WTC11 (cell line): ENCODE data around the gene KLHL22.

Source experiments
- AFF4 ChIP-seq: sonication (generic); formaldehyde crosslinking; IDR thresholded peaks from 2 replicates; pipeline ENCODE4 v1.8.1; 2023; ENCODE audit warnings: mild to moderate bottlenecking, missing genetic modification reagents, borderline replicate concordance
- CTCF ChIP-seq: fragments of 200-600 bp; IDR thresholded peaks from 2 replicates; pipeline ENCODE4 v1.8.0; 2022; ENCODE audit warnings: antibody characterized with exemption
- E2F4 ChIP-seq: sonication (generic); formaldehyde crosslinking; IDR thresholded peaks from 2 replicates; pipeline ENCODE4 v1.8.1; 2022; ENCODE audit warnings: low read depth, mild to moderate bottlenecking, moderate library complexity, missing genetic modification reagents, borderline replicate concordance
- HMGA2 ChIP-seq: fragments of 250-450 bp; sonication (Bioruptor Pico); IDR thresholded peaks from 2 replicates; pipeline ENCODE4 v1.4.0; 2021; ENCODE audit warnings: mild to moderate bottlenecking, moderate library complexity
- HMGXB4 ChIP-seq: sonication (generic); formaldehyde crosslinking; IDR thresholded peaks from 2 replicates; pipeline ENCODE4 v1.8.1; 2023; ENCODE audit warnings: mild to moderate bottlenecking, moderate library complexity, missing genetic modification reagents
- JUN ChIP-seq: sonication (generic); formaldehyde crosslinking; IDR thresholded peaks from 2 replicates; pipeline ENCODE4 v1.8.0; 2023; ENCODE audit warnings: mild to moderate bottlenecking, missing genetic modification reagents
- MYBL2 ChIP-seq: sonication (generic); formaldehyde crosslinking; IDR thresholded peaks from 2 replicates; pipeline ENCODE4 v1.8.1; 2023; ENCODE audit warnings: mild to moderate bottlenecking, moderate library complexity, missing genetic modification reagents
- NFYB ChIP-seq: sonication (generic); formaldehyde crosslinking; conservative IDR thresholded peaks from 2 replicates; pipeline ENCODE4 v1.8.0; 2022; ENCODE audit warnings: low read depth, missing genetic modification reagents
- NR2C2 ChIP-seq: sonication (generic); formaldehyde crosslinking; IDR thresholded peaks from 2 replicates; pipeline ENCODE4 v1.8.0; 2022; ENCODE audit warnings: mild to moderate bottlenecking, missing genetic modification reagents
- SMAD3 ChIP-seq: sonication (generic); formaldehyde crosslinking; IDR thresholded peaks from 2 replicates; pipeline ENCODE4 v1.8.0; 2022; ENCODE audit warnings: missing genetic modification reagents, mild to moderate bottlenecking, borderline replicate concordance
- SP1 ChIP-seq: sonication (generic); formaldehyde crosslinking; conservative IDR thresholded peaks from 2 replicates; pipeline ENCODE4 v1.8.1; 2022; ENCODE audit warnings: missing genetic modification reagents
- TEAD4 ChIP-seq: sonication (generic); formaldehyde crosslinking; IDR thresholded peaks from 2 replicates; pipeline ENCODE4 v1.8.0; 2022; ENCODE audit warnings: mild to moderate bottlenecking, missing genetic modification reagents
- ZBTB43 ChIP-seq: sonication (generic); formaldehyde crosslinking; IDR thresholded peaks from 2 replicates; pipeline ENCODE4 v1.8.1; 2023; ENCODE audit warnings: mild to moderate bottlenecking, missing genetic modification reagents

GRCh38 chr22:20483771-20484170, 11.8 kb downstream of the KLHL22 start:
- TF ChIP-seq CTCF, result no peak
- no peak for TF ChIP-seq TEAD4 (CRISPR knock-in tag)
- TF ChIP-seq NFYB, result no peak
- no peak for TF ChIP-seq SMAD3 (CRISPR knock-in tag)
- no peak for TF ChIP-seq ZBTB43 (CRISPR knock-in tag)
- TF ChIP-seq JUN, result no peak
- TF ChIP-seq MYBL2 (CRISPR knock-in tag), result no peak
- no peak for TF ChIP-seq SP1 (CRISPR knock-in tag)
- no peak for TF ChIP-seq HMGXB4 (CRISPR knock-in tag)
- no peak for TF ChIP-seq AFF4 (CRISPR knock-in tag)
- no peak for TF ChIP-seq HMGA2 (CRISPR knock-in tag)
- no peak for TF ChIP-seq NR2C2 (CRISPR knock-in tag)
- no peak for TF ChIP-seq E2F4
